ENCODE measurements around the gene RNF180.

The RNF180 gene

DNA sequence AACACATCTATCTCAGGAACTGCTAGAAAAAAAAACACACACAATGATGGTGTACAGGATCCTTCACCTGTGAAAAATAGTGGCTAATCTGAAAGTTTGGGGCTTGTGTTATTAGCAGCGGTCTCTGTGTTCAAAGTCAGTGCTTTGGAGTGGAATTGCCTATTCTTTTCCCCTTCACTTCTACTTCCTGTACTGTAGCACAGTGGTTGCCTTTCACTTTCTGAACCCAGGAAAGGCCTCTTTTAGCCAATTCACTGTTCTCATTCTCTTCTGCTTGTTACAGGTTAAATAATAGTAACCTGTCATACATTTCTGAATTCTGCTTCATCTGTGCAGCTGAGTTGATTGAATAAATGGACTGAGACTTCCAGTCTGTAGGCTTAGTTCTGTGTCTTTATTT, 178.9 kb downstream of the RNF180 start:
- Histone ChIP-seq H3K4me1 (ENCODE audit: insufficient read depth, low read length, poor library complexity, severe bottlenecking) (no peaks in the 10 kb centered on the region), H3K36me3 (ENCODE audit: insufficient read depth, low read length) (no peaks in the 10 kb centered on the region), H2AFZ (ENCODE audit: low read length) (no peak overlapping the region), H3K4me2 (ENCODE audit: low read depth, low read length, poor library complexity, severe bottlenecking) (no peak overlapping the region), H4K20me1 (ENCODE audit: insufficient read depth, low read length, poor library complexity, severe bottlenecking) (no peaks in the 10 kb centered on the region), H3K4me3 (ENCODE audit: low read length, poor library complexity, severe bottlenecking) (no peak overlapping the region), H3K9ac (ENCODE audit: low read depth, low read length, poor library complexity, severe bottlenecking) (no peak overlapping the region), H3K9me3 (ENCODE audit: insufficient read depth, low read depth, low read length) (no peaks in the 10 kb centered on the region), H3K27me3 (ENCODE audit: insufficient read depth, low read length, poor library complexity, severe bottlenecking) (no peaks in the 10 kb centered on the region), H3F3A (ENCODE audit: low read depth) (no peaks in the 10 kb centered on the region), H3K79me2 (ENCODE audit: insufficient read depth, low read length) (no peaks in the 10 kb centered on the region), H3K9me2 (replicated peaks; ENCODE audit: low read depth, low read length) (no peaks in the 10 kb centered on the region)
- TF ChIP-seq EZH2phosphoT487 (IDR thresholded peaks at IDR 0.05; ENCODE audit: borderline replicate concordance) = no peak
- TF ChIP-seq, protein P1, sequence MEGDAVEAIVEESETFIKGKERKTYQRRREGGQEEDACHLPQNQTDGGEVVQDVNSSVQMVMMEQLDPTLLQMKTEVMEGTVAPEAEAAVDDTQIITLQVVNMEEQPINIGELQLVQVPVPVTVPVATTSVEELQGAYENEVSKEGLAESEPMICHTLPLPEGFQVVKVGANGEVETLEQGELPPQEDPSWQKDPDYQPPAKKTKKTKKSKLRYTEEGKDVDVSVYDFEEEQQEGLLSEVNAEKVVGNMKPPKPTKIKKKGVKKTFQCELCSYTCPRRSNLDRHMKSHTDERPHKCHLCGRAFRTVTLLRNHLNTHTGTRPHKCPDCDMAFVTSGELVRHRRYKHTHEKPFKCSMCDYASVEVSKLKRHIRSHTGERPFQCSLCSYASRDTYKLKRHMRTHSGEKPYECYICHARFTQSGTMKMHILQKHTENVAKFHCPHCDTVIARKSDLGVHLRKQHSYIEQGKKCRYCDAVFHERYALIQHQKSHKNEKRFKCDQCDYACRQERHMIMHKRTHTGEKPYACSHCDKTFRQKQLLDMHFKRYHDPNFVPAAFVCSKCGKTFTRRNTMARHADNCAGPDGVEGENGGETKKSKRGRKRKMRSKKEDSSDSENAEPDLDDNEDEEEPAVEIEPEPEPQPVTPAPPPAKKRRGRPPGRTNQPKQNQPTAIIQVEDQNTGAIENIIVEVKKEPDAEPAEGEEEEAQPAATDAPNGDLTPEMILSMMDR (conservative IDR thresholded peaks at IDR 0.05; ENCODE audit: low read length) = no peak

DNA sequence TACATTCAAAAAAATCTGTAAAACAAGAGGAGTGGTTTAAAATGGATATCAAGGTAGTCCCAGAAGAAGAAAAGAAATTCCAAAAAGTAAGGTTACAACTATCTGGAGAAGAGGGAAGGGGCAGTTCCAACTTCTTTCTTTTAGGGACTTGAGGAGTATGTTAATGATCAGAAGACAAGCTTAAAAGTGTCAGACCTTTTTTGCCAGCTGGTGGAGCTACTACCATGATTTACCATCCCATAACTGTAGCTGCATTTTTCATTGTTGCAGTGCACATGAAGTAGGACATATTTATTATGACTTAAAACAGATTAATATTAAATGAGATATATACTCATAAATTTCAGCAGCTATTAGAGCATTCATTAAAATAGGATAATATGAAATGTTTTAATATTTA, 181.7 kb downstream of the RNF180 start:
- TF ChIP-seq EZH2phosphoT487 (IDR thresholded peaks at IDR 0.05; ENCODE audit: borderline replicate concordance) = no peak
- TF ChIP-seq, protein P1 (conservative IDR thresholded peaks at IDR 0.05; ENCODE audit: low read length) = 0 out of 2 replicates have a peak, but pooled peaks have one; percentile 14
- no peaks in the 10 kb centered on the region for H3K9me2 ChIP-seq (replicated peaks; ENCODE audit: low read depth, low read length)
- no peaks in the 10 kb centered on the region for H3K9me3 ChIP-seq (ENCODE audit: insufficient read depth, low read depth, low read length)
- H3K79me2 ChIP-seq (ENCODE audit: insufficient read depth, low read length) = no peaks in the 10 kb centered on the region
- no peak overlapping the region for H2AFZ ChIP-seq (ENCODE audit: low read length)
- no peak overlapping the region for H3K4me2 ChIP-seq (ENCODE audit: low read depth, low read length, poor library complexity, severe bottlenecking)
- no peak overlapping the region for H3K9ac ChIP-seq (ENCODE audit: low read depth, low read length, poor library complexity, severe bottlenecking)
- no peaks in the 10 kb centered on the region for H4K20me1 ChIP-seq (ENCODE audit: insufficient read depth, low read length, poor library complexity, severe bottlenecking)
- no peaks in the 10 kb centered on the region for H3F3A ChIP-seq (ENCODE audit: low read depth)
- H3K4me1 ChIP-seq (ENCODE audit: insufficient read depth, low read length, poor library complexity, severe bottlenecking) = no peaks in the 10 kb centered on the region
- no peak overlapping the region for H3K4me3 ChIP-seq (ENCODE audit: low read length, poor library complexity, severe bottlenecking)
- no peaks in the 10 kb centered on the region for H3K36me3 ChIP-seq (ENCODE audit: insufficient read depth, low read length)
- no peaks in the 10 kb centered on the region for H3K27me3 ChIP-seq (ENCODE audit: insufficient read depth, low read length, poor library complexity, severe bottlenecking)

DNA sequence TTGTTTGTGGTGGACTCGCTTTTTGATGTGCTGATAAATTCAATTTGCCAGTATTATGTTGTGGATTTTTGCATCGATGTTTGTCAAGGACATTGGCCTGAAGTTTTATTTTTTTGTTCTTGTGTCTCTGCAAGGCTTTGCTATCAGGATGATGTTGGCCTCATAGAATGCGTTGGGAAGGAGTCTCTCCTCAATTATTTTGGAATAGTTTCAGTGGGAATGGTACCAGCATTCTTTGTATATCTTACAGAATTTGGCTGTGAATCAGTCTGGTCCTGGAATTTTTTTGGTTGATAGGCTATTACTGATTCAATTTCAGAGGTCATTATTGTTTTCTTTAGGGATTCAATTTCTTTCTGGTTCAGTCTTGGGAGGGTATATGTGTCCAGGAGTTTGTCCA, 198.8 kb downstream of the RNF180 start:
- H3F3A ChIP-seq (ENCODE audit: low read depth) = no peaks in the 10 kb centered on the region
- H3K4me3 ChIP-seq (ENCODE audit: low read length, poor library complexity, severe bottlenecking) = no peak overlapping the region
- H3K9me3 ChIP-seq (ENCODE audit: insufficient read depth, low read depth, low read length) = 0 out of 2 replicates have a peak, but pooled peaks cover 9% of the 10 kb centered on the region
- H3K9ac ChIP-seq (ENCODE audit: low read depth, low read length, poor library complexity, severe bottlenecking) = no peak overlapping the region
- no peak overlapping the region for H3K4me2 ChIP-seq (ENCODE audit: low read depth, low read length, poor library complexity, severe bottlenecking)
- no peaks in the 10 kb centered on the region; the same call in 1 of the 2 replicates for H3K9me2 ChIP-seq (replicated peaks; ENCODE audit: low read depth, low read length)
- H3K4me1 ChIP-seq (ENCODE audit: insufficient read depth, low read length, poor library complexity, severe bottlenecking) = no peaks in the 10 kb centered on the region
- H3K27me3 ChIP-seq (ENCODE audit: insufficient read depth, low read length, poor library complexity, severe bottlenecking) = no peaks in the 10 kb centered on the region
- H4K20me1 ChIP-seq (ENCODE audit: insufficient read depth, low read length, poor library complexity, severe bottlenecking) = no peaks in the 10 kb centered on the region
- H3K79me2 ChIP-seq (ENCODE audit: insufficient read depth, low read length) = no peaks in the 10 kb centered on the region
- H2AFZ ChIP-seq (ENCODE audit: low read length) = no peak overlapping the region
- no peaks in the 10 kb centered on the region for H3K36me3 ChIP-seq (ENCODE audit: insufficient read depth, low read length)
- TF ChIP-seq, protein P1 (conservative IDR thresholded peaks at IDR 0.05; ENCODE audit: low read length) = no peak
- no peak for TF ChIP-seq EZH2phosphoT487 (IDR thresholded peaks at IDR 0.05; ENCODE audit: borderline replicate concordance)

All from Loucy (cell line).